ENCODE results near the gene CRY1. TPM values are rescaled to one million over a fixed set of nuclear protein-coding genes. Genes with fewer than 3 reads are reported as not detected.
A peak's percentile ranks its signal among the peaks of the same experiment; 100 is the strongest.

The CRY1 gene
- total and polyA plus RNA-seq, 10 donors = 1.9 to 32.3 (median 14.2) TPM

DNA sequence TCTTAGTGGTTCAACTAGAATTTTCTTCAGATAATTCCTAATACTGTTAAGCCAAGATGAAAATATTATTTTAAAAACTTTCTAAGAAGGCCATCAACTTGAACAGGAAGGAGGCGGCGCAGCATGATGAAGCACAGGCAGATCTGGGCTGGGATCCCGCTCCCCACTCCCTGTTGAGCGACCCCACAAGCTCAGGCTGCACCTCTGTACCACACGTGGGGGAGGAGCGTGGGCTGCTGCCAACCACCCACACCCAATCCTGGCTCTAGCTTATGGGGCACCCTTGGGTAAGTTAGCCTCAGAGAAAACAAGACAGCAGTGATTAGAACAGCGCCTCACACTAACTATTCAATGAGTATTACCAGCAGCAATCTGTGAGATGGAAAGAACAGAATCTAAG, 112.4 kb downstream of the CRY1 start:
- no peak for DNase-seq
- WGBS, 5 donors = 69 to 90% (median 85%) methylated on average over 7 of the region's 7 CpGs

DNA sequence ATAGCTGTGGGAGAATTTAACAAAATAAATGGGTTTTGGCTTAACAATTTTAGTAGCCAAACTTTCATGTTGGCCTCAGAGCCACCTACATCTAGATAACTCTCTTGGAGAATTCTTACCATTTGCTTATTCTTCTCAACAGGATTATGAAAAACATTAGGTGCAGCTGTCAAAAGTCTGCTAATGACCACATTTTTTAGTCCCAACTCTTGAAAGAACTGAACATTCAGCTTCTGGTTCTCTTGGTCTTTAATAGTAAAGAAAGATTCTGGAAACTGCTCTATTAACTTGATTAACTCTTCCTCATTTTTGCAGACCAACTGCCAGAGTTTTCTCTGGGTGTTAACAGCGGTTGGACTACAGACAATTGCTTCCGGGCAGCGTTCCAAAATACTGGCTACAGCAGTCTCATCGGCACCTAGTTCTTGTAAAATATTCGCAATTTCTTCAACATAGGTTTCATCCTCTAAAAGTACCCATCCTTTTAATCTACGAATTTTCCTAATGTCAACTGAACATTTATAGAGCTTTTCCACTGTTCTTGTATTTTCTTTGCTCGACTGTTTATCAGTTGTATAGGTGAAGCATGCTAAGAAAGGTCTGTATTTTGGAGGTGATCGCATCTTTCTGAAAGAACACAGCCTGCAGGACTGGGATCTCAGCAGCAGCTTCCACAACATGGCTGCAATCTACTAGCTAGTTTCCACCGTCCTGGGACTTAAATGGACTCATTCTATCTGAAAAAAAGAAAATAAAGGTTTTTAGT, 115.1 kb downstream of the CRY1 start:
- peaks cover 0 to 29% (median 3%) of the 10 kb centered on the region in 6 donors for H3K4me1 ChIP-seq
- no peaks in the 10 kb centered on the region for H3K27me3 ChIP-seq (replicated peaks in 1 of 7)
- H3K4me3 ChIP-seq = no peak overlapping the region
- intact Hi-C loops (cut with DNase I; ENCODE audit: low total_unique reads) = no loop called here
- no peak for DNase-seq
- H3K36me3 ChIP-seq = peaks cover 0 to 13% (median 0%) of the 10 kb centered on the region in 6 donors
- TF ChIP-seq POLR2AphosphoS5 (IDR thresholded peaks at IDR 0.05) (no peak), POLR2A (IDR thresholded peaks at IDR 0.05) (no peak)
- TF ChIP-seq, protein P1, sequence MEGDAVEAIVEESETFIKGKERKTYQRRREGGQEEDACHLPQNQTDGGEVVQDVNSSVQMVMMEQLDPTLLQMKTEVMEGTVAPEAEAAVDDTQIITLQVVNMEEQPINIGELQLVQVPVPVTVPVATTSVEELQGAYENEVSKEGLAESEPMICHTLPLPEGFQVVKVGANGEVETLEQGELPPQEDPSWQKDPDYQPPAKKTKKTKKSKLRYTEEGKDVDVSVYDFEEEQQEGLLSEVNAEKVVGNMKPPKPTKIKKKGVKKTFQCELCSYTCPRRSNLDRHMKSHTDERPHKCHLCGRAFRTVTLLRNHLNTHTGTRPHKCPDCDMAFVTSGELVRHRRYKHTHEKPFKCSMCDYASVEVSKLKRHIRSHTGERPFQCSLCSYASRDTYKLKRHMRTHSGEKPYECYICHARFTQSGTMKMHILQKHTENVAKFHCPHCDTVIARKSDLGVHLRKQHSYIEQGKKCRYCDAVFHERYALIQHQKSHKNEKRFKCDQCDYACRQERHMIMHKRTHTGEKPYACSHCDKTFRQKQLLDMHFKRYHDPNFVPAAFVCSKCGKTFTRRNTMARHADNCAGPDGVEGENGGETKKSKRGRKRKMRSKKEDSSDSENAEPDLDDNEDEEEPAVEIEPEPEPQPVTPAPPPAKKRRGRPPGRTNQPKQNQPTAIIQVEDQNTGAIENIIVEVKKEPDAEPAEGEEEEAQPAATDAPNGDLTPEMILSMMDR (IDR thresholded peaks at IDR 0.05 in 8 of 11, conservative IDR thresholded peaks at IDR 0.05 in 3 of 11) = no peak
- WGBS, 5 donors = 75 to 86% (median 82%) methylated on average over 9 of the region's 9 CpGs
- no peaks in the 10 kb centered on the region for H3K9me3 ChIP-seq
- peak overlapping the region in 2 of 8 donors; percentile 6 to 22 for H3K27ac ChIP-seq

More for the DNA sequence above, 112.4 kb downstream of the CRY1 start:
- Histone ChIP-seq H3K27ac (peak overlapping the region in 1 of 8 donors; percentile 27), H3K36me3 (peaks cover 0 to 2% (median 0%) of the 10 kb centered on the region in 6 donors), H3K27me3 (replicated peaks in 1 of 7) (no peaks in the 10 kb centered on the region), H3K4me1 (peaks cover 0 to 31% (median 9%) of the 10 kb centered on the region in 6 donors), H3K4me3 (no peak overlapping the region), H3K9me3 (no peaks in the 10 kb centered on the region)
- TF ChIP-seq POLR2A (IDR thresholded peaks at IDR 0.05) (no peak), POLR2AphosphoS5 (IDR thresholded peaks at IDR 0.05) (peak in 1 of 3 donors; percentile 34)
- intact Hi-C loops (cut with DNase I; ENCODE audit: low total_unique reads) = no loop called here

DNA sequence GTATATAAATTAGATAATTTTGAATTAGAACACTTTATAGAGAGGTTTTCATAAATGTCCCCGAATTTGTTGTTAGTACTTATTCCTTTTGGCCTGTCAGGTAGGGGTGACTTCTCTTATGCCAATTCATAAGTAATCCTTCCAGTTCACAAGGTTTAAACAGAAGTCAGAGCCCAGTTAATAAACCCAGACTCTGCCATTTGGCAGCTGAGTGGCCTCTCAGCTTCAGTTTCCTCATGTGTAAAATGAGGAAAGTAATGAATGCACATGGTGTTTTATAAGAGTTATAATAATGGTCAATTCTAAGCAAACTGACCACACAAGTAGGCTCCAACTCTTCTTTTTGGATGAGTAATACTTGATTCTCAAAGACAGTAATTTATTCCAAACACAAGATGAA, 116.7 kb downstream of the CRY1 start:
- WGBS, 5 donors = 92 to 100% (median 98%) methylated on average over 1 of the region's 1 CpG
- Histone ChIP-seq H3K27ac (no peak overlapping the region), H3K9me3 (no peaks in the 10 kb centered on the region), H3K27me3 (replicated peaks in 1 of 7) (no peaks in the 10 kb centered on the region), H3K4me3 (no peak overlapping the region), H3K4me1 (peaks cover 0 to 23% (median 3%) of the 10 kb centered on the region in 6 donors), H3K36me3 (peaks cover 0 to 25% (median 3%) of the 10 kb centered on the region in 6 donors)
- intact Hi-C loops (cut with DNase I; ENCODE audit: low total_unique reads) = no loop called here
- no peak for DNase-seq
- TF ChIP-seq, protein P1 (IDR thresholded peaks at IDR 0.05 in 8 of 11, conservative IDR thresholded peaks at IDR 0.05 in 3 of 11) = no peak
- no peak for TF ChIP-seq POLR2AphosphoS5 (IDR thresholded peaks at IDR 0.05)

DNA sequence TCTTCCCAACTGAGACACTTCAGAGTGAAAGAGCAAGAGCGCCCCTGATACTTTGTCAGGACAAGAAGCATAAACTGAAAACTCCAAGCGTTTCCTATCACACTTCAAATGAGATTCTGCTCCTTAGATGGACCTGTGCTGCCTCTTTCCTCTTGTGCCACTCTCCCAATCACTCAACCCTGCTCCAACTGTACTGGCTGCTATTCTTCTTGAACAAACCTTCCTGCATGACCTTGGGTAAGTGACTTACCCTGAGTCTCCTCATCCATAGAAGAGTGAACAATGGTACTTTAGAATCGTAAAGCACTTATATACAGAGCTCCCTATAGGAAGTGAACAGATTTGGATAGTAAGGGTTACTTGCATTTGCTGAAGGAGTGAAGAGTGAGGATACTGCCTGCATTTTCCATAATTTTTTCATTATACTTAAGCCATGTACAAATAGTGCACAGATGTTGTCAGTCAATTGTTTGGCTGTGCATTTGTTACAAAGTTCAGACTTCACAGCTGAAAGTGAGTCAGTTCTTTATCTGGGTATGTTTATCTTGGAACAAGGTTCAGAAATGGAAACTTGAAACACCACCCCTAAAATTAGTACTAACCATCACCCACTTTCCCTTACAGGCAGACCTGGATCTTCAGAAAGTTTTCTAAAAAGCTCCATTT, 117.2 kb downstream of the CRY1 start:
- peaks cover 0 to 30% (median 9%) of the 10 kb centered on the region in 6 donors for H3K36me3 ChIP-seq
- TF ChIP-seq, protein P1 (IDR thresholded peaks at IDR 0.05 in 8 of 11, conservative IDR thresholded peaks at IDR 0.05 in 3 of 11) = no peak
- TF ChIP-seq POLR2AphosphoS5 (IDR thresholded peaks at IDR 0.05) (no peak), POLR2A (IDR thresholded peaks at IDR 0.05) (no peak)
- H3K4me3 ChIP-seq = no peak overlapping the region
- H3K4me1 ChIP-seq = peaks cover 0 to 18% (median 3%) of the 10 kb centered on the region in 6 donors
- DNase-seq = no peak
- H3K9me3 ChIP-seq = no peaks in the 10 kb centered on the region
- 78 to 98% (median 92%) methylated on average over 3 of the region's 3 CpGs for WGBS, 5 donors
- intact Hi-C loops (cut with DNase I; ENCODE audit: low total_unique reads) = no loop called here
- no peaks in the 10 kb centered on the region for H3K27me3 ChIP-seq (replicated peaks in 1 of 7)
- H3K27ac ChIP-seq = no peak overlapping the region

Data from spleen (tissue), 11 donors.